OCI-LY7 (cell line): ENCODE results near the gene GABRG3. TPM values are rescaled to one million over a fixed set of nuclear protein-coding genes. Genes with fewer than 3 reads are reported as not detected.

Source experiments
- BruUV-seq: library from RNA; stranded (reverse); fragments of 400-500 nt; replicated peaks from 2 replicates; lab custom pipeline; 2021; lab: Mats Ljungman, UMichigan
- CTCF ChIA-PET: fragments of 300-600 bp; sonication (Branson Sonifier 250); formaldehyde crosslinking; loops from one replicate; lab custom pipeline; 2022; ENCODE audit warnings: antibody characterized with exemption; ENCODE audit not compliant: unreplicated experiment; lab: Charles Lee
- POLR2A ChIA-PET: fragments of 300-600 bp; sonication (Branson Sonifier 250); formaldehyde crosslinking; loops from one replicate; lab custom pipeline; 2022; ENCODE audit warnings: antibody characterized with exemption; lab: Charles Lee
- DNase-seq: peaks from one replicate; pipeline ENCODE4 v3.0.0-alpha.2; 2015; ENCODE audit warnings: low spot score
- H2AFZ ChIP-seq: fragments of 200-600 bp; sonication (generic), shearing (Covaris generic); 2 replicates; pipeline ENCODE4 v1.6.1; 2014; ENCODE audit warnings: mild to moderate bottlenecking, antibody characterized with exemption, low read length, moderate library complexity
- H3K27ac ChIP-seq: fragments of 200-600 bp; sonication (generic); 2 replicates; pipeline ENCODE4 v1.5.1; 2014; ENCODE audit warnings: mixed run types, low read depth, mild to moderate bottlenecking, moderate library complexity, low read length, inconsistent platforms; ENCODE audit not compliant: poor library complexity, severe bottlenecking
- H3K36me3 ChIP-seq: fragments of 200-600 bp; sonication (generic); 2 replicates; pipeline ENCODE4 v1.6.1; 2014; ENCODE audit warnings: mild to moderate bottlenecking, antibody characterized with exemption, low read length, moderate library complexity, mixed read lengths; ENCODE audit not compliant: insufficient read depth
- H3K4me1 ChIP-seq: fragments of 200-600 bp; sonication (generic); 2 replicates; pipeline ENCODE4 v1.5.1; 2014; ENCODE audit warnings: mild to moderate bottlenecking, low read length; ENCODE audit not compliant: insufficient read depth, poor library complexity, severe bottlenecking
- H3K4me2 ChIP-seq: fragments of 200-600 bp; sonication (generic); 2 replicates; pipeline ENCODE4 v1.6.1; 2014; ENCODE audit warnings: mild to moderate bottlenecking, low read length
- H3K4me3 ChIP-seq: fragments of 200-600 bp; sonication (generic); 2 replicates; pipeline ENCODE4 v1.5.1; 2014; ENCODE audit warnings: mild to moderate bottlenecking, low read depth, low read length; ENCODE audit not compliant: poor library complexity, severe bottlenecking
- H3K79me2 ChIP-seq: fragments of 200-600 bp; sonication (generic); 2 replicates; pipeline ENCODE4 v1.6.1; 2016; ENCODE audit warnings: low read depth, mild to moderate bottlenecking, low read length, moderate library complexity, mixed read lengths; ENCODE audit not compliant: insufficient read depth
- H3K9me2 ChIP-seq: fragments of 200-600 bp; sonication (generic); 2 replicates; pipeline ENCODE4 v1.6.1; 2016; ENCODE audit warnings: mild to moderate bottlenecking, low read length, mixed read lengths; ENCODE audit not compliant: insufficient read depth
- H3K9me3 ChIP-seq: fragments of 200-600 bp; sonication (generic); 2 replicates; pipeline ENCODE4 v1.6.1; 2014; ENCODE audit warnings: mild to moderate bottlenecking, mixed run types, low read length, mixed read lengths
- H4K20me1 ChIP-seq: fragments of 200-600 bp; sonication (generic); 2 replicates; pipeline ENCODE4 v1.6.1; 2014; ENCODE audit warnings: mild to moderate bottlenecking, antibody characterized with exemption, low read length, moderate library complexity, mixed read lengths; ENCODE audit not compliant: insufficient read depth
- EZH2phosphoT487 ChIP-seq: fragments of 200-600 bp; sonication (generic); IDR thresholded peaks from 2 replicates; pipeline ENCODE4 v1.6.1; 2018; ENCODE audit warnings: low read depth, borderline replicate concordance, mild to moderate bottlenecking, mixed run types, antibody characterized with exemption, low read length, moderate library complexity, mixed read lengths
- intact Hi-C: fragments of 100-400 bp; cut with micrococcal nuclease; formaldehyde crosslinking; loops from one replicate; pipeline ENCODE4 v1.10.0; 2022; ENCODE audit not compliant: unreplicated experiment
- total RNA-seq, 2 experiments: library from RNA; depleted of rRNA in 1 of 2; stranded (reverse); fragments of >200 nt in 1 of 2; shearing (Covaris generic) in 1 of 2; gene quantifications; 2 replicates each; pipeline ENCODE4 v1.2.3, GENCODE V29; 2014 to 2022
- TF ChIP-seq, protein P1 (sequence below): fragments of 200-600 bp; sonication (generic); conservative IDR thresholded peaks from 2 replicates; pipeline ENCODE4 v1.5.1; 2014; ENCODE audit warnings: mild to moderate bottlenecking, antibody characterized with exemption, low read length, moderate library complexity, mixed read lengths

Gene GABRG3
- total RNA-seq, 2 experiments from 2014 or later = not detected

DNA sequence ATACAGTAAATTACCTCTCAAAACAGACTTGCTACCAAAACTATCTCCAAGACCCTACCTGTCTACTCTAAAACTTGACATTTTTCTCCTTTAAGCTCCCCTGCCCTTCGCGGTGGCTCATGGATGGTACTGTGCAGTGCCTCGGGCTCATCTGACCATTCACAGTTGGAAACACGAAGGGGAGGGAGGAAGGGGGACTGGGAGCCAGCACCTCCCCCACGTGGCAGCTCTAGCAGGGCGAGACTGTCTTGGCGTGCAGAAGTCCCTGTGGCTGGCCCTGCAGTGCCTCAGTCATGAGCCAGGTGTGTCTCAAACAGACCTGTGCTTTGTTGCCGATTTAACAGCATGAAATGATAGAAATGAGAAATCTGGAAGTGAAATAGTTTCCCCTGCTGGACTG lies 372.0 kb downstream of the GABRG3 start:
- Histone ChIP-seq H3K4me2 (no peak overlapping the region), H3K9me2 (no peaks in the 10 kb centered on the region), H4K20me1 (no peaks in the 10 kb centered on the region), H3K36me3 (no peaks in the 10 kb centered on the region), H3K4me1 (no peaks in the 10 kb centered on the region), H3K79me2 (no peaks in the 10 kb centered on the region), H3K27ac (no peak overlapping the region), H3K4me3 (no peak overlapping the region), H3K9me3 (no peaks in the 10 kb centered on the region), H2AFZ (no peak overlapping the region)
- no peak for DNase-seq
- CTCF ChIA-PET = no interaction called here
- POLR2A ChIA-PET = no interaction called here
- no peak for TF ChIP-seq EZH2phosphoT487
- TF ChIP-seq, protein P1, sequence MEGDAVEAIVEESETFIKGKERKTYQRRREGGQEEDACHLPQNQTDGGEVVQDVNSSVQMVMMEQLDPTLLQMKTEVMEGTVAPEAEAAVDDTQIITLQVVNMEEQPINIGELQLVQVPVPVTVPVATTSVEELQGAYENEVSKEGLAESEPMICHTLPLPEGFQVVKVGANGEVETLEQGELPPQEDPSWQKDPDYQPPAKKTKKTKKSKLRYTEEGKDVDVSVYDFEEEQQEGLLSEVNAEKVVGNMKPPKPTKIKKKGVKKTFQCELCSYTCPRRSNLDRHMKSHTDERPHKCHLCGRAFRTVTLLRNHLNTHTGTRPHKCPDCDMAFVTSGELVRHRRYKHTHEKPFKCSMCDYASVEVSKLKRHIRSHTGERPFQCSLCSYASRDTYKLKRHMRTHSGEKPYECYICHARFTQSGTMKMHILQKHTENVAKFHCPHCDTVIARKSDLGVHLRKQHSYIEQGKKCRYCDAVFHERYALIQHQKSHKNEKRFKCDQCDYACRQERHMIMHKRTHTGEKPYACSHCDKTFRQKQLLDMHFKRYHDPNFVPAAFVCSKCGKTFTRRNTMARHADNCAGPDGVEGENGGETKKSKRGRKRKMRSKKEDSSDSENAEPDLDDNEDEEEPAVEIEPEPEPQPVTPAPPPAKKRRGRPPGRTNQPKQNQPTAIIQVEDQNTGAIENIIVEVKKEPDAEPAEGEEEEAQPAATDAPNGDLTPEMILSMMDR = no peak
- BruUV-seq = no TSS peak
- intact Hi-C loops = no loop called here

DNA sequence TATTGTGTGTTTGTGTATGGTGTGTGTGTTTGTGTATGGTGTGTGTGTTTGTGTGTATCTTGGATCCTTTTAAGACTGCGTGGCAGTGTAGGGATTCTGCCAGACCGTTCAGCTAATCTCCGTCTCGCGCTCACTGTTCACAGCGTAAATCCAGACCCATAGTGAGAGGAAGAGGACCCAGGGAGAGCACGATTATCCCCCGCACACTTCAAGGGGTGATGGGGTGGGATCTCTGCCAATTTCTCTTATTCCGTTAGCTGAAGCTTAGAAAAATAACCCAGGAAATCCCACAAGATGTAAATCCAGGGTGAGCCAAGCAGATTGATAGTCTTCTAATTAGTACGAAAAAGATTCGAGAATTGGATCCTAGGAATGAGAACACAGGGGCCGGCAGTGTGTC lies 381.2 kb downstream of the GABRG3 start:
- H3K4me1 ChIP-seq = no peaks in the 10 kb centered on the region
- TF ChIP-seq EZH2phosphoT487 = no peak
- no peaks in the 10 kb centered on the region for H3K36me3 ChIP-seq
- no peaks in the 10 kb centered on the region for H3K9me2 ChIP-seq
- no peaks in the 10 kb centered on the region for H4K20me1 ChIP-seq
- no peaks in the 10 kb centered on the region for H3K79me2 ChIP-seq
- no peak overlapping the region for H2AFZ ChIP-seq
- no TSS peak for BruUV-seq
- ChIA-PET CTCF (no interaction called here), POLR2A (interaction anchor here (0.7 kb wide), 1 partner anchor 8 kb away, joined by 3 read pairs; no protein-coding TSS in a partner anchor)
- no peak overlapping the region for H3K27ac ChIP-seq
- no peak overlapping the region for H3K4me3 ChIP-seq
- H3K9me3 ChIP-seq = peaks cover 13% of the 10 kb centered on the region; the same call in 1 of the 2 replicates
- DNase-seq = no peak
- intact Hi-C loops = no loop called here
- H3K4me2 ChIP-seq = no peak overlapping the region

DNA sequence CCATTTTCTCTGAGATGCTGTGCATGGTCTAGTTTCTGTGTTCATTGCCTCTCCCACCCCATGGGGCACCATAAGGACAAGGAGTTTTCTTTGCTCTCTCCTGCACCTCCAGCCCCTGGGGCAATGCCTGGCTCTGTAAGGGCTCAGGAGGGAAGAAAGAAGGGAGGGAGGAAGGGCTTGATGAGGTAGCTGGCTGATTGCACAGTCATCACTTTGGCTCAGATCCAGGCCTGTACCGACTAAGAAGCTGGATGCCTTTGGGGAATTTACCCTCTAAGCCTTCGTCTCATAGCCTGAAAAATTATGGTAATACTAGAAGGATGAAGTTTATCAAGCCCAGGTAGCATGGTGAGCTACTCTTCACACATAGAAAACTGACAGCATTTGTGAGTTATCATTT lies 382.9 kb downstream of the GABRG3 start:
- no peak overlapping the region for H2AFZ ChIP-seq
- BruUV-seq = no TSS peak
- no peak overlapping the region for H3K4me3 ChIP-seq
- no peaks in the 10 kb centered on the region for H3K9me2 ChIP-seq
- H3K9me3 ChIP-seq = peaks cover 13% of the 10 kb centered on the region; the same call in 1 of the 2 replicates
- no peaks in the 10 kb centered on the region for H3K79me2 ChIP-seq
- DNase-seq = no peak
- no peaks in the 10 kb centered on the region for H3K36me3 ChIP-seq
- no peaks in the 10 kb centered on the region for H4K20me1 ChIP-seq
- H3K4me2 ChIP-seq = no peak overlapping the region
- ChIA-PET POLR2A (no interaction called here), CTCF (no interaction called here)
- intact Hi-C loops = no loop called here
- TF ChIP-seq EZH2phosphoT487 = no peak
- TF ChIP-seq, protein P1 = no peak
- no peaks in the 10 kb centered on the region for H3K4me1 ChIP-seq
- no peak overlapping the region for H3K27ac ChIP-seq
